ENCODE results near the gene ITLN2.

Gene ITLN2

GRCh38 chr1:160911925-160912324 lies 42.7 kb downstream of the ITLN2 start:
- in situ Hi-C loops (cut with HindIII; ENCODE audit: low pct_ligation_motif_present, low sequenced_read_pairs): no loop called here
- no peaks in the 10 kb centered on the region for H3K36me3 ChIP-seq (replicated peaks)
- DNase-seq: peak; percentile 11
- no peak overlapping the region for H3K4me3 ChIP-seq (ENCODE audit: low read depth, low read length)
- no peak for TF ChIP-seq CTCF (IDR thresholded peaks at IDR 0.05; ENCODE audit: low read depth, low read length, missing control alignments)
- peak overlapping the region; percentile 41 for H3K27ac ChIP-seq
- H3K27me3 ChIP-seq (replicated peaks): no peaks in the 10 kb centered on the region

GRCh38 chr1:160911441-160911840 lies 43.2 kb downstream of the ITLN2 start:
- in situ Hi-C loops (cut with HindIII; ENCODE audit: low pct_ligation_motif_present, low sequenced_read_pairs): no loop called here
- TF ChIP-seq CTCF (IDR thresholded peaks at IDR 0.05; ENCODE audit: low read depth, low read length, missing control alignments): no peak
- peak; percentile 81 for DNase-seq
- Histone ChIP-seq H3K27ac (peak overlapping the region; percentile 41), H3K27me3 (replicated peaks) (no peaks in the 10 kb centered on the region), H3K36me3 (replicated peaks) (no peaks in the 10 kb centered on the region), H3K4me3 (ENCODE audit: low read depth, low read length) (no peak overlapping the region)

GRCh38 chr1:160910170-160910750 lies 44.3 kb downstream of the ITLN2 start:
- no peak for TF ChIP-seq CTCF (IDR thresholded peaks at IDR 0.05; ENCODE audit: low read depth, low read length, missing control alignments)
- Histone ChIP-seq H3K27me3 (replicated peaks) (no peaks in the 10 kb centered on the region), H3K4me3 (ENCODE audit: low read depth, low read length) (no peak overlapping the region), H3K36me3 (replicated peaks) (no peaks in the 10 kb centered on the region), H3K27ac (no peak overlapping the region)
- in situ Hi-C loops (cut with HindIII; ENCODE audit: low pct_ligation_motif_present, low sequenced_read_pairs): no loop called here
- DNase-seq: no peak

- in situ Hi-C loops (cut with HindIII; ENCODE audit: low pct_ligation_motif_present, low sequenced_read_pairs): no loop called here
- H3K27ac ChIP-seq: no peak overlapping the region
- no peak for TF ChIP-seq CTCF (IDR thresholded peaks at IDR 0.05; ENCODE audit: low read depth, low read length, missing control alignments)
- no peaks in the 10 kb centered on the region for H3K27me3 ChIP-seq (replicated peaks)
- DNase-seq: peak; percentile 28
- no peak overlapping the region for H3K4me3 ChIP-seq (ENCODE audit: low read depth, low read length)
- no peaks in the 10 kb centered on the region for H3K36me3 ChIP-seq (replicated peaks)
These were observed 46.6 kb downstream of the ITLN2 start for GRCh38 chr1:160907976-160908375.

- no peak for DNase-seq
- TF ChIP-seq CTCF (IDR thresholded peaks at IDR 0.05; ENCODE audit: low read depth, low read length, missing control alignments): no peak
- Histone ChIP-seq H3K36me3 (replicated peaks) (no peaks in the 10 kb centered on the region), H3K4me3 (ENCODE audit: low read depth, low read length) (no peak overlapping the region), H3K27ac (no peak overlapping the region), H3K27me3 (replicated peaks) (no peaks in the 10 kb centered on the region)
- in situ Hi-C loops (cut with HindIII; ENCODE audit: low pct_ligation_motif_present, low sequenced_read_pairs): no loop called here
These were observed 49.0 kb downstream of the ITLN2 start for GRCh38 chr1:160905617-160905989.

Measured in brain microvascular endothelial cell (primary cell).